ENCODE data around the gene INTS7. TPM values are rescaled to one million over a fixed set of nuclear protein-coding genes. Genes with fewer than 3 reads are reported as not detected.

Gene INTS7
- total RNA-seq, 1 experiment from 2014 or later = 21.7 TPM

DNA sequence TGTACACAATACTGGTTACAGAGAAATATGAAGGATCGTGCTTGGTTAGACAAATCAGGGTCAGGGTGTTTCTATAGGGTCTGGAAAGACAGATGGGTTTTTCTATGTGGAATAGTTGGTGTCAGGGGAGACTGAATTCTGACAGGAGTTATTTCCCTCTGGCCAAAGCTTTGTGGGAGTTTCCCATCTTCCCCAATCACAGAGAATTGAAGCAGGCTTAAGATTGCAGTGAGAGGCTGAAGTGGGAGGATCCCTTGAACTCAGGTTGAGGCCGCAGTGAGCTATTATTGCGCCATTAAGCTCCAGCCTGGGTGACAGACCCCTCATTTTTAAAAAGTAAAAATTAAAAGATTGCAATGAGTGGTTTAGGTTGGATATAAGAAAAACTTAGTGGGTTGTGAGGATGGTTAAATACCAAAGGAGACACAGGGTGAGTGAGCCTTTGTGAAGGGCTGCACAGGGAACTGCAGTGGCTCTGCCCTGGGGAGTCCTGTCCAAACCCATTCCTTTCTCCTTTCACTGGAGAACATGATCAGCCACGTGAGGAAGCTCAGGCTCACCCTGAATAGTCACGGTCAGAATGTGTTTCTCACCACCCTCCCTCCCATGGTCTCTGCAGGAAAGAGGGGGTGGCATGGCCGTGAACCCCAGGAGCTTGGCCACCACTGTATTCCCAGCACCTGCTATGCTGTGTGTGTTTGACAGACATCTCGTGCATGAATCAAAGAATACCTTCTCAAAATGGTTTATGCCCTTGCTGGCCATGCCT lies 101.2 kb downstream of the INTS7 start:
- ATAC-seq = no peak
- no peak overlapping the region for H2AFZ ChIP-seq (ENCODE audit: low read depth, low read length, poor library complexity, severe bottlenecking)
- no peak for DNase-seq (ENCODE audit: low read depth, low spot score)
- H3K4me1 ChIP-seq (ENCODE audit: control insufficient read depth in 1 of 2, insufficient read depth in 2 of 2, low read length in 2 of 2) = no peaks in the 10 kb centered on the region
- H3K9me3 ChIP-seq (ENCODE audit: control insufficient read depth in 1 of 2, insufficient read depth in 1 of 2, low read depth in 1 of 2, low read length in 2 of 2) = no peaks in the 10 kb centered on the region
- BruUV-seq (replicated peaks) = no TSS peak
- no peak overlapping the region for H3K9ac ChIP-seq (ENCODE audit: low read length)
- H3K9me2 ChIP-seq (ENCODE audit: insufficient read depth) = no peaks in the 10 kb centered on the region
- H3K27me3 ChIP-seq (ENCODE audit: insufficient read depth, low read length) = no peaks in the 10 kb centered on the region
- RAD21 ChIA-PET (ENCODE audit: low non-redundant PET in 1 of 2, low total read pairs in 2 of 2, uncharacterized antibody in 2 of 2, unreplicated experiment in 2 of 2) = no interaction called here
- no peaks in the 10 kb centered on the region for H3K79me2 ChIP-seq (ENCODE audit: insufficient read depth, low read length)
- intact Hi-C loops (cut with micrococcal nuclease) = no loop called here
- no peaks in the 10 kb centered on the region for H3K36me3 ChIP-seq (ENCODE audit: control insufficient read depth in 1 of 2, insufficient read depth in 2 of 2, low read length in 2 of 2)
- TF ChIP-seq EZH2phosphoT487 (IDR thresholded peaks at IDR 0.05; ENCODE audit: borderline replicate concordance) (no peak), ZBTB33 (IDR thresholded peaks at IDR 0.05; ENCODE audit: extremely low read depth, insufficient replicate concordance, low read length) (no peak), REST (IDR thresholded peaks at IDR 0.05; ENCODE audit: low read depth) (no peak), CBX3 (IDR thresholded peaks at IDR 0.05; ENCODE audit: low read depth) (no peak), ZFX (IDR thresholded peaks at IDR 0.05) (no peak), POLR2AphosphoS5 (IDR thresholded peaks at IDR 0.05; ENCODE audit: low read depth, low read length) (no peak), FOSL1 (IDR thresholded peaks at IDR 0.05; ENCODE audit: low read depth) (no peak), TCF7L2 (IDR thresholded peaks at IDR 0.05; ENCODE audit: borderline replicate concordance, extremely low read depth, insufficient read depth, insufficient read length) (no peak), CTCF (IDR thresholded peaks at IDR 0.05 in 2 of 3, conservative IDR thresholded peaks at IDR 0.05 in 1 of 3; ENCODE audit: borderline replicate concordance in 1 of 3, insufficient read depth in 1 of 3, low read depth in 2 of 3, low read length in 2 of 3) (no peak), ZNF274 (IDR thresholded peaks at IDR 0.05; ENCODE audit: low read depth, low read length) (no peak), SIN3A (IDR thresholded peaks at IDR 0.05; ENCODE audit: low read depth) (no peak), SP1 (IDR thresholded peaks at IDR 0.05; ENCODE audit: low read depth) (no peak), RAD21 (IDR thresholded peaks at IDR 0.05; ENCODE audit: low read depth) (no peak), CEBPB (IDR thresholded peaks at IDR 0.05; ENCODE audit: low read depth) (no peak), EZH2 (IDR thresholded peaks at IDR 0.05) (no peak), SRF (IDR thresholded peaks at IDR 0.05; ENCODE audit: low read depth) (no peak)
- H4K20me1 ChIP-seq (ENCODE audit: insufficient read depth) = no peaks in the 10 kb centered on the region
- H3K4me3 ChIP-seq (replicated peaks in 1 of 2; ENCODE audit: low read depth in 1 of 2, low read length in 2 of 2) = no peak overlapping the region
- POLR2A ChIA-PET = no interaction called here
- CTCF ChIA-PET = interaction anchor here (1.6 kb wide), 1 partner anchor 253 kb away, joined by 4 read pairs; no protein-coding TSS in a partner anchor
- no peak overlapping the region for H3K4me2 ChIP-seq (ENCODE audit: low read length)
- H3K27ac ChIP-seq (ENCODE audit: low read depth, low read length) = no peak overlapping the region
